Stimulated activated CD4-positive, alpha-beta T cell treated with anti-CD3 and anti-CD28 coated beads, Interleukin-4, amount 100 ng/mL, for 24 hours (primary cell): Measurements from ENCODE around the gene DECR2.
"Not testable (repeated sequence)": the region's sequence is repeated elsewhere in the genome, so short reads cannot be mapped to it uniquely, and the experiment has no call there.

Source experiments
- DNase-seq: peaks from one replicate; pipeline ENCODE4 v3.0.0-alpha.2; 2020

DECR2 gene

GRCh38 chr16:379961-380761, 21.5 kb upstream of the DECR2 start:
- no peak for DNase-seq

- no peak for DNase-seq
These were observed 21.0 kb upstream of the DECR2 start for GRCh38 chr16:380762-381011.

DNA sequence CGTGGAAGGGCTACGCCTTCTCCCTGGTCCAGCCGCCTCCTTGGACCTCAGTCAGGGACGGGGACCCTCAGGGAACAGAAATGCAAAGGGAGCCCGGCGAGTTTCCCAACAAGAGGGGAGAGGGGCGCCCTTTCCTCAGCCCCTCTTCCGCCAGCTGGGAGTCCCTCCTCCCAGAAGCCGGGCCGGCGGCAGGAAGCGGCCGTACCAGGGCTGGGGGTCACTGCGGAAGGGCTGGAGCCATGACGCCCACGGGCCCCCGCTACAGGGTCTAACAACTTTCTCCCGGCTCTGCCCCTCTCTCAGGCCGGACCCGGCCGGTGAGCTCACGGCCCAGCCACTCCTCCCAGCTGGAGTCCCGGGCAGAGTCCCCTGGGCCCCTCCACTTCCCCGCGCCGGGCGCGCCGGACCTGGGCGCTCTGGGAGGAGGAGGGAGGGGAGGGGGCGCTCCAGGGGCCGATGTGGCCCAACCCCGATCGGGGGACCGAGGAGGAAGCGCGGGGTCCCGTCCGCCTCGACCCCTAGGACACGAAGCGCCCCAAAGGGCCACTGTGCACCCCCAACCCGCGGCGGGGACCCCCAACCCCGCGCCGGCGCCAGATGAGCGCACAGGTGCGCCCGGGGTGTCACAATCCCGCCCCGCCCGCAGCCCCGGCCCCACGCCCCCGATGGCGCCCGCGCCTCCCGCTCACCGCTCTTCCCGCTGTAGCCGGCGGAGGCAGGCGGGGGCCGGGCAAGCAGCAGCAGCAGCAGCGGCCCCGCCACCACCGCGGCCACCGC, 20.5 kb upstream of the DECR2 start:
- no peak for DNase-seq

GRCh38 chr16:381789-382717, 19.6 kb upstream of the DECR2 start, which contains the start of gene PGAP6:
Gene PGAP6, minus strand, starts transcription at chr16:381978. Its CDS starts 157 bp downstream, at chr16:381821.
- peak; percentile 52 for DNase-seq

GRCh38 chr16:383326-384051, 18.2 kb upstream of the DECR2 start:
- peak; percentile 52 for DNase-seq

DNA sequence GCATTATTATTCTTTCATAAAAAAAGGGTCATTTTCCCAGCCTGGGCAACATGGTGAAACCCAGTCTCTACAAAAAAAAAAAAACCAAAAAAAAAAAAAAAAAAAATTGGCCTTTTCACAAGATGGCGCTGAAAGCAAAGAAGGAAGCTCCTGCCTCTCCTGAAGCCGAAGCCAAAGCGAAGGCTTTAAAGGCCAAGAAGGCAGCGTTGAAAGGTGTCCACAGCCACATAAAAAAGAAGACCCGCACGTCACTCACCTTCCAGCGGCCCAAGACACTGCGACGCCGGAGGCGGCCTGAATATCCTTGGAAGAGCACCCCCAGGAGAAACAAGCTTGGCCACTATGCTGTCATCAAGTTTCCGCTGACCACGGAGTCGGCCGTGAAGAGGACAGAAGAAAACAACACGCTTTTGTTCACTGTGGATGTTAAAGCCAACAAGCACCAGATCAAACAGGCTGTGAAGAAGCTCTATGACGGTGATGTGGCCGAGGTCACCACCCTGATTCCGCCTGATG, 15.0 kb upstream of the DECR2 start:
- DNase-seq, result no peak

GRCh38 chr16:387761-388666, 13.7 kb upstream of the DECR2 start:
- DNase-seq, result not testable (repeated sequence)

DNA sequence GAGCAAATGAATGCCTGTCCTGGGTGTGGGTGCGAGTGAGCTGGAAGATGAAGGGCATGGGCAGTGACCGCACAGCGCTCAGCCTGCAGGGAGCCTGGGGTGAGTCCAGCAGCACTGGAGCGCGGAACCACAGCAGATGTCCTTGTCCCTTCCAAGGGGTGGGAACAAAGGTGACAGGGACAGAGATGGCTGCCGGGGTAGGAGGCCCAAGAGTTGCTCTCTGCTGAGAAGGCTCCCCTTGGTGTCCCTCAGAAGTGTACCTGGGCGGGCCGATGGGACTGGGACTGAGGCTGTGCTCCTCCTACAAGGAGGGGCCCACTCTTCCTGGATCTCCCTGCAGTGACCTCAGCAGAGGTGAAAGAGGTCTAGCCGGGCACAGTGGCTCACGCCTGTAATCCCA, 12.3 kb upstream of the DECR2 start:
- no peak for DNase-seq

GRCh38 chr16:391885-392335, 9.8 kb upstream of the DECR2 start:
- peak; percentile 80 for DNase-seq

GRCh38 chr16:392450-393030, 9.1 kb upstream of the DECR2 start:
- DNase-seq, result no peak

DNA sequence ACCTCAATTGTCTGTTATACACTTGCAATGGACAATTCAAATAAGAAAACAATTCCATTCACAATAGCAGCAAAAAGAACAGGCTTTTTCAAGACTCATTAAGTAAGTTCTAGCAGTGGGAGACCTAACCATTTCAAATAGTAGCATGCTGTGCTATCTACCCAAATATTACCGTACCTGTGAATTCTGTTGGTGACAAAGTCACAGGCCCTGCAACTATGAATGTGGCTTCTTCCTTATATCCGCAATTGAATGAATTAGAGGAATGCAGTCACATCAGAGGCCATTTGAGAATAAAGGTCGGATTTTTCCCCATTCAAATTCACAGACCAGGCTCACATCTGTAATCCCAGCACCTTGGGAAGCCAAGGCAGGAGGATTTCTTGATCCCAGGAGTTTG, 5.5 kb upstream of the DECR2 start:
- DNase-seq, result no peak

DNA sequence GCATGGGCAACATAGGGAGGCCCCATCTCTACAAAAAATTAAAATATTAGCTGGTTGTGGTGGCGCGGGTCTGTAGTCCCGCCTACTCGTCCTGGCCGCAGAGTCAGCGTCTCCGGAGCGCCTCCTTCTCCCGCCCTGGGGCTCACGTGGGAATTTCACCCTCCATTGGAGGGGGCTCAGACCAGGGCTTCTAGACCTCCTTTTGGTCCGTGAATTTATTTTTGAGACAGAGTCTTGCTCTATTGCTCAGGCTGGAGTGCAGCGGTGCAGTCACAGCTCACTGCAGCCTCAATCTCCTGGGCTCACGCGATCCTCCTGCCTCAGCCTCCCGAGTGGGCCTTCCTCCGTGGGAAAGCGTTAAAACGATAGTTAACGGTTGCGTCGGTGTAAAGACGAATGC, 5.1 kb upstream of the DECR2 start:
- DNase-seq, result no peak

DNA sequence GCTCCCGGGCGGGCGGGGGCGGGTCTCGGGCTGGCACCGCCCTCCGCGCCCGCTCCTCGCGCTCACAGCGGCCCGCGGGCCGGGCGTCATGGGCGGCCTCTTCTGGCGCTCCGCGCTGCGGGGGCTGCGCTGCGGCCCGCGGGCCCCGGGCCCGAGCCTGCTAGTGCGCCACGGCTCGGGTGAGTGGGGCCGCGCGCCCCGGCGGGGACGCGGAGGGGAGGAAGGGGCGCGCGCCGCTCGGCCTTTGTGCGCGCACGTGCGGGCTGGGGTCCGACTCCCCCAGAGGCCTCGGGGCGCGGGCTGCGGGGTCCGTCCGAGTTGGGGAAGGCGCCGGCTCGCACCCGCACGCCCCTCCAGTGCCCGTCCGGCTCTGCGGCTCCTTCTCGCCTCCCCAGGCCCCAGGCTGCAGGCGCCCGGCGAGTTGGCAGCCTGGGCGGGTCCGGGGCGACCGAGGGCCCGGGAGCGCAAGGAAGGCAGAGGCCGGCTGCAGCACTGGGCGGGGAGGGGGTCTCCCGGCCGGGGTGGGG, 4.5 kb upstream of the DECR2 start, which contains the start of gene NME4:
NME4 (plus strand) TSS at position 65 of the 527 bp plus-strand sequence; CDS start at position 89, 24 bp downstream.
- DNase-seq, result no peak

DNA sequence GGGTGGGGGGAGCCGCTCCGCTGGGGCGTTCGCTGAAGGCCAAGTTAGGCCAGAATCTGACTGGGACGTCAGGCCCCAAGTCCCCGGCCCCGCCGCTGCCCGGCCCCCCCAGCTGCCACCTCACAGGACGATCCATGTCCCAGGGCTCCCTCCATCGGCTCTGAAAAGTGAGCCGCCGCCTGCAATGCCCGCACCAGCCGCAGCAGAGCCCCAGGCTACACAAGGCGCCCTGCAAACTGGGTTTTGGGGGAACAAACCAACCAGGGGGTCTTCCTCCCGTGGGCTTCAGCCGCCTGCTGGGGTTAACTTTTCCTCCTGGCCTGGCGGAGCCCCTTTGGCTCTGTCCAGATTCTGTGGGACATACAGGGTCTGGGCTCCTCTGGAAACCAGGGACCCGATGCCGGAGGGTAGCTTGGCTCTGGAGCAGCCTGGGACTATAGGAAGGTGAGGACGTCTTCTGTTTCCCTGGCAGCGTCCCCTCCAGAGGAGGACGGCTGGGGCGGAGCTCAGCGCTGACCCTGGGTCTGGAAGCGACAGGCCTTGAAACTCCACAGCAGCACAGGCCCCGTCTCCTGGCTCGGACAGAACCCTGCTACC, 3.9 kb upstream of the DECR2 start:
- peak; percentile 24 for DNase-seq

- no peak for DNase-seq
These were observed 2.9 kb upstream of the DECR2 start for GRCh38 chr16:398561-399339.

- no peak for DNase-seq
These were observed 2.2 kb upstream of the DECR2 start for GRCh38 chr16:399340-400019.

DNA sequence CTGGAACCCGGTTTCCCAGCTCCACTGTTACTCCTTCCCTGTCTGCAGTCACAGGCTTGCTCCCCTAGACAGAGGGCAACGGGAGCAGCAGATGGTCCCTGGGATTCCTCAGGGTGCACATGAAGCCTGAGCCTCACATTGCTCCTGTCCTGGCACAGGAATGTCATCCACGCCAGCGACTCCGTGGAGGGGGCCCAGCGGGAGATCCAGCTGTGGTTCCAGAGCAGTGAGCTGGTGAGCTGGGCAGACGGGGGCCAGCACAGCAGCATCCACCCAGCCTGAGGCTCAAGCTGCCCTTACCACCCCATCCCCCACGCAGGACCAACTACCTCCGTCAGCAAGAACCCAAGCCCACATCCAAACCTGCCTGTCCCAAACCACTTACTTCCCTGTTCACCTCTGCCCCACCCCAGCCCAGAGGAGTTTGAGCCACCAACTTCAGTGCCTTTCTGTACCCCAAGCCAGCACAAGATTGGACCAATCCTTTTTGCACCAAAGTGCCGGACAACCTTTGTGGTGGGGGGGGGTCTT, 1.6 kb upstream of the DECR2 start:
- DNase-seq, result no peak

DNA sequence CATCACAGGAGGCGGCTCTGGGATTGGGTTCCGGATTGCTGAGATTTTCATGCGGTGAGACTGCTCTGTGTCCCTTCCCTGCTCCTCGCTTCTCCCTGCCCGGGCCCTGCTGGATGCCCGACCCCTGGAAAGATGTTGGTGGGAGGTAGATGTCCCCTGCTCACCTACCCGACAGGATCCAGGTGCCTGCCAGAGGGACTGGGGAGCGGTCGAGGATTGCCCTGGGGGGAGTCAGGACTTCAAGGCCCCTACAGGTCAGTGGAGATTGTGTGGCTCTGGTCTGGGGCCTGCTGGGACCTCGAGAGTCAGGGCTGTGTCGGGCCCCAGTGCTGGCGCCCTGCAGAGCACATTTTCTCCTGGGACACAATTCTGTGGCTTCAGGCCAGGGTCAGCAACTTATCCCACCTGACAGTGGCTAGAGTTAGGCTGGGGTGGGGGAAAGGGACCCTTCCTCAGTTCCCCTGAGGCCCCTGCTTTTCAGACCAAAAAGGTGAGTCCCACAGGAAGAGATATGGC, 3.3 kb downstream of the DECR2 start:
- no peak for DNase-seq
